Activated CD4-positive, CD25-positive, alpha-beta regulatory T cell (primary cell): ENCODE data around the gene CACNA1D.

Experiments used
- DNase-seq, 4 experiments: peaks; one replicate each; lab custom pipeline; 2025; lab: John Stamatoyannopoulos, UW

Gene CACNA1D

DNA sequence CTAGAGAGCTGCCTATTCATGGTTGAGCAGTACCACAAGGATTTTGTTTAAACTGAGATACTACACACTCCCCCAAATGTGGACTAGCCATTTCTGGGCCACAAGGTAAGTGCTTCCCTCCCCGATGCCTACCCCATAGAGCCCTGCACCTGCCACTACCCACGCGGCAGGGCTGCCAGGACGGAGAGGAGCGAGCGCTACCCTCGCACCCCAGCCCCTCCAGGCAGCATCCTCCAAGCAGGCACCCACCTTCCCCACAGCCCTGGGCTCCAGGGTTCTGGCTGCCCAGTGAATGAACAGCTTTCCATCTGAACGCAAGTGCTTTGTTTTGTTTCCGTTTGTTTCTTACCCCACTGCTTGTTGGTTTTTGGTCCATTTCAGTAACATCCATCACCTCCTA is 292.6 kb downstream of the CACNA1D start:
- no peak for DNase-seq

DNA sequence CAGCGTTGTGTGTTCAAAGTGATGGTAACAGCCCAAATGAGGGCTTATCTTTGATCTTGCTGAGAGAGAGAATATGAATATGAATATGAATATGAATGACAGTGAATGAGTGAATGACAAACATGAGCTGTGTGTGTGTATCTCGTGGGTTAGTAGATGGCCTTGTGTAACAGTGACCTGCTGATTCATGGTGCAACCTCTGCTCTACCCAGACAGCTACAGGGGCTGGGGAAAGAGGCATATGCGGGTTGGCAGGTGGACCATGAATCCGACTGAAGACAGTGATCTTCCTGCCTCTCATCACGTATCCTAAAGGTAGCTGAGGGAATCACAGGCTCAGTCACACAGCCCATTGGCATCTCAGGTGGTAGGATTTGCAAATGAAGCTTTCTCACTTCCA is 293.6 kb downstream of the CACNA1D start:
- no peak for DNase-seq

DNA sequence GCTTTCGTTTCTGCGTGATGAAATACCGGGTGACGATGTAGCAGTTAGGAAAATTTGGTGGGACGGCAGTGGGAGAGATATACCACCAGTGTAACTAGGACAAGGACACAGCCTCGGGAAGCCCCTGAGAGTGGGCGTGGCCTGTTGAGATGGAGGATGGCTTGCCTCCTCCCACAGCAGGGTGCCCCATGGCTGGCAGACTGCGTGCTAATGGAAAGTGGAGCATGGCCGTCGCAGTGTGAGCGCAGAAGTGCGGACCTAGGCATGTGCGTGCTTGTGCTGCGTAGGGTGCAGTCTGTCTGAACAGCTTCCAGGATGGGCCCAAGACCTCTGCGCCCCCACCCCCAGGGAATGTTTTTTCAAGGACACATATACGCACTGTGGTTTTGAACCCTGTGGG is 295.0 kb downstream of the CACNA1D start:
- DNase-seq = no peak

DNA sequence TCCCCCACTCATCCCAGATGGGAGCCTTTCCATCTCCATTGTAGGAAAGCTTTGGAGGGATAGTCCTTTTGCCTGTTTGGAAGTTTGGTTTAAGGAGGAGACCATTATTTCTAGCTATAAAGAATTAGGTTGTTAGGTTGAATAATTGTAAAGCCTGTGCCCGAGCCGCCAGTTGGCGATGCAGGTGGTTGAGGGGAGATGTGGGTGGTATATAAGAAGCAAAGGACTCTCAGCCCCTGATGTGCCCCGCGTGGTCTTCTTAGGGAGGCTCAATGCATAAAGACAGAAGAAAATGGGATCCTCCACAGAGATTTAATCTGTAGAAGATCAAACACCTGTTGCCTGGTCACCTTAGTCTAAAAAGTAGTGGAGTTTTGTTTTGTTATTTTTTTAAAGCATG is 296.1 kb downstream of the CACNA1D start:
- no peak for DNase-seq

DNA sequence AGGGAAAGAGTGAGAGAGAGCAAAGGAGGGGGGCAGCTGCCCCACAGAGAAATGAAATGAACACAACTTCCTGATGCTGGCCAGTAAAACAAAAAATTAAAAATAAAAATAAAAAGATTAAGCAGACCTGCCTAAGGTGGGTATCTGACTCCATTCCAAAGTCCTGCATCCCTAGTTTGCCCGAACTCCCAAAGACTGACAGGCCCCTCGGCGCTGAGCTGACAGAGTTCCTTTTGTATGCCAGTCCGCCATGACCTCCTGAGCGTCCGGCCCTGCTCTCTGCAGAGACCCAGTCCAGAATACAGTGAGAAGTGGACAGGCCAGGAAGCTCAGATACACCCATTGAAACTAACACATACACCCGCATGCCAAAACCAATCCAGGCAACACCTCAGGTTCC is 296.9 kb downstream of the CACNA1D start:
- DNase-seq = no peak

DNA sequence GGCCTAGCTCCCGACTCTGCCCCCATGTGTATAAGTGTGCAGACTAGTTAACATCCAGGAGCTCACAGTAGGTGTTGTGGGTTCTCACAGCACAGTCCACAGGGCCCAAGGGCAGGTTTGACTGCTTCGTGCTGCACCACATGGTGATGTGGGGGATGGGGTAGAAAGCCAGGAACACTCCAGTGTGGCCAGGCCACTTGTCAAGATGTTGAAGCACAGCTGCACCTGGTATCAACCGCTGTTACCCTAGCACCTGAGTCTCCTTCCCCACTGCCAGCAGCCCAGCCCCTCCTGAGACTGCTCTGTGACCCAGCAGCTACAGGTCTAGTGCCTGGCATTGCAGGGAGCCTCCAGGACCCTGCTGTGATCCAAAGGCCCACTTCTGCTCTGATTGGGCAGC is 298.5 kb downstream of the CACNA1D start:
- DNase-seq = no peak

DNA sequence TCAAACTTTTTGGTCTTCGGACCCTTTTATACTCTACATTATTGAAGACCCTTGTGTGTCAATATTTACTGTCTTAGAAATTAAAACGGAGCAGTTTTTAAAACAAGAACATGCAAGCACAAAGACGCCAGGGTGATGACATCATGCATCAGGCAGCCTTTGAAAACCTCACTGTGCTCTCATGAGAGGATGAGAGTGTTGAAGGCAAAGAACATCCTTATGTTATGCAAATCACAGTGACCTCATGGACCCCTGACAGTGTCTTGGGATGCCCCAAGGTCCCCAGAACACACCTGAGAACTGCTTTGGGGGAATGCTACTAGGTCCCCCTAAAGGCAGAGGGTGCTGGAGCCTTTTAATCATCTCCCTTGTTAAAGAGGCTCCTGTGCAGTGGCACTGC is 300.2 kb downstream of the CACNA1D start:
- DNase-seq = no peak

DNA sequence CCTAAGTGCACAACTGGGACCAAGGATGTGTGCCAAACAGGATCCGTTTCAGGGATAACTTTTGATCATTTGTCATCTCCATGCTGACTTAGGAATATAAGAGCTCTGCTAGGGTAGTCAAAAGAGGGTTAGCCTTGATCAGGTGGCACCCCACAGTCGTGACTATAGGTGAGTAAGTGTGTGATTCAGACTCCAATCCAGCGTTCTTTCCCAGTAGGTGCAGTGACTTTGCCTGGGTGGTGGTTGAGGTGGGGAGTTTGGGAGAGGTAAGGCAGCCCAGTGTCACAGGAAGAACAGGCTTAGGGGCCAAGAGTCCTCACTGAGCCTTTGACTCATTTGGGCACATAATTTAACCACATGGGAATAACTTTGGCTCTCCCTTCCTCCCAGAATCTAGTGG is 300.8 kb downstream of the CACNA1D start:
- no peak for DNase-seq

DNA sequence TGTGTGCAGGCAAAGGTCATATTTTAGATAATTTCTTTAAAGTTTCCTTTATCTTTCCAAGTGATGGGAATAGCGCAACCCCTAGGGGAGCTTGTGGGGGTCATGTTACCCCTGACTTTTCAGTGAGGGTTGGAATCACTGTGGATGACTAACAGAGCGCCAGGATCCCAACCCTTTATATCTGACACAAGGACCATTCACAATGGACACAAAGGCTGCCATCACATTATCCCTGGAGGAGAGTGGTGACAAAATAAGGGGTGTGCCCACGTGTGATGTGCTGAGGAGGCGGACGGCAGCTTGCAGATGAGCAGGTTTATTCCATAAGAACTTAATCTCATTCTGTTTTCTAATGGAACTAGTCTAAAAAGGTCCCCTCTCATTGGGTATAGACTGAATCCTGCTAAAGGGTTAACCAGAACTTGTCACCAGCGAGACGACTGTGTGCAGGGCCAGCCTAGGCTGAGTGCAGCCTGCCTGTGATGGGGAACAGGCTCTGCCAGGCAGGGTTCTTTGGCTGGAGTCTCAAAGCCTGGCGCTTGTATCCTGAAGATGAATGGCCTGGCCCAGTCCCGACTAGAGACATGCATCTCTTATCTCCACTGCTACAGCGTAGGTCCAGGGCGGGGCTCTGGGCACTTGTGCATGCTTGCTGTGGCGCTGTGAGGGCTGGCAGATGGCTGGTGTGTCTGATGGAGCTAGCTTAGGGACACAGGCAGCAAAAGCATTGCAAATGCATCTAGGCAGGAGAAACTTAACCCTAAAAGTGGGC is 301.6 kb downstream of the CACNA1D start:
- DNase-seq = no peak

DNA sequence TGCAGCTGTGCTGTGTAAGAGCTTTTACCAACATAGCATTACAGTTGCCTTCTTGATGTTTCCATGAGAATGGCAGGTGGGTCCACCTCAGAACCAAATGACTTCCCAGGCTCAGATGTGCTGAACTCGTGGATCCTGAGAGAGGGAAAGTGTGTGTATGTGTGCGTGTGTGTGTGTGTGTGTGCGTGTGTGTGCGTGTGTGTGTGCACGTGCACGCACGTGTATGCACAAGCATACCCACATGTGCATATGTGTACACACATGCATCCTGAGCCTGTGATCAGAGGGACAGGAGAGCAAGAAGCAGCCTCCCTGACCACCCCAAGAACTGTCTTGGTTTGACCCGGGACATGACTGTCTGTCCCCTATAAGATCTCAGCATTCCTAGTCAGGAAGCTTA is 303.7 kb downstream of the CACNA1D start:
- no peak for DNase-seq

DNA sequence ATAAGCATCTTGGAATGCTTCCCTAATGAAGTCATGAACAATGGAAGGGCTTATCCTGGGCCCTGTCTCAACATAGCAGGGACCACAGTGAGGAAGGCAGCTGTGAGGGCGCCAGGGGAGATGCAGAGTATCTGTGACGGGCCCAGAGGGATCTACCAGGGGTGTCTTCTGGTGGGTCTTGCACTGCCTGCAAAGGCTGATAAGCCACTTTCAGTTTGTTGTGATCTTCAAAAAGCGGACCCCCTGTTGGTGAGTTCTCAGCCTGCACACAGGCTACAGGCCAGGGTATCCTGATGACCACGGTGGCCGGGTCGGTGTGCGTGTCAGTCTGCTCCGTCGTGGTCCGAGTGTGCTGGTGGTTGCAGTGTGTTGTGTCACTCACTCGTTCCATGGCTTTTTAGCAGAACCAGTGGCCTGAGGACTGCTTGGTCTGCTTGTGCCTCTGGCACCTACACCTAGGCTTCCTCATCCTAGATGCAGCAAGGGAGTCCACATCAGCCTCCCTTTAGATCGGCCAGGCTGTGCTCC is 305.0 kb downstream of the CACNA1D start:
- no peak for DNase-seq

DNA sequence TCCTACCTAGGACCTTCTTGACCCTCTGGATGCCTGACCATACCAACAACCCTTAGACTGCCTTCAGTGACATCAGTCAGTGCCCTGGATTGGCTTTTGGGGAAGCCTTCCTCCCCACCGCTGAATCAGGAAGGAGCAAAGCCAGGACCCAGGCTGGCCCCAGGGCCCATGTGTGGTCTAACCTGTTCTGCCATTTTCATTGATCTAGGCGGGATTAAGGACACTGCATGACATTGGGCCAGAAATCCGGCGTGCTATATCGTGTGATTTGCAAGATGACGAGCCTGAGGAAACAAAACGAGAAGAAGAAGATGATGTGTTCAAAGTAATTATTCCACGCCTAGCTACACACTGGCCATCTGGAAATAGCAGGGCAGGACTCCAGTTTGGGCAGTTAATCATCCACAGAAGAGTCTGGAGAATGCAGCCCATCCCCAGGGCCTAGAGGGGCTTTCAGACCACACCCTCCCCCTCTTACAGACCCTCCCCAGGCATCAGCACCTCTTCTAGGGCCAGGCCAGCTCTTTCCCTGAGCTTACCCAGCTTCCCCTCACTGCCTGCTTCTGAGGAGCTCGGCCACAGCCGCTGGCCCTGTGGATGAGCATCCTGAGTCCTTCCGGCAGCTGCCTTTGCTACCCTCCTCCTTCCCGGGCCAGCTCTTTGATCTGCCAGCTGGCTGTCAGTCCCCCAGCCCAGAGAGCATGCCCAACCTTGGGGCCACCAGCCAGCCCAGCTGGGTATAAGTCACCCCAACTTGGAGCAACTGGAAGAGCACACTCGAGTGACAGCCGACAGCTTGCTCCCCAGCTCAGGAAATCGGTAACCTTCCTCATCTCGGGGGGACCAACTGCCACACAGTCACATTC is 305.9 kb downstream of the CACNA1D start:
- DNase-seq = no peak

DNA sequence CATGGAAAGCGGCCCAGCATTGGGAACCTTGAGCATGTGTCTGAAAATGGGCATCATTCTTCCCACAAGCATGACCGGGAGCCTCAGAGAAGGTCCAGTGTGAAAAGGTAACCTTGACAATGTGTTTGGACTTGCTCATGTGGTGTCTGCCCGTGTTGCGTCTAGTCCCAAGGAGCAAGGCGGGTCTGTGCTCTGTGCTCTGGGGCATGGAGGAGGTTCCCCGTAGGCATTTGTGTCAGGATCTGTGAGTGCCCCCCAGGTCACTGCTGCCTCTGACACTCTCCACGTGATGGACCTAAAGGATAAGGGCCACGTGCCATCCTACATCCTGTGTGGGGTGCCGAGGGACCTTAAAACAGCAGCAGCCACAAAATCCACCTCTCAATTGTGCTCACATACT is 306.9 kb downstream of the CACNA1D start:
- DNase-seq = no peak

DNA sequence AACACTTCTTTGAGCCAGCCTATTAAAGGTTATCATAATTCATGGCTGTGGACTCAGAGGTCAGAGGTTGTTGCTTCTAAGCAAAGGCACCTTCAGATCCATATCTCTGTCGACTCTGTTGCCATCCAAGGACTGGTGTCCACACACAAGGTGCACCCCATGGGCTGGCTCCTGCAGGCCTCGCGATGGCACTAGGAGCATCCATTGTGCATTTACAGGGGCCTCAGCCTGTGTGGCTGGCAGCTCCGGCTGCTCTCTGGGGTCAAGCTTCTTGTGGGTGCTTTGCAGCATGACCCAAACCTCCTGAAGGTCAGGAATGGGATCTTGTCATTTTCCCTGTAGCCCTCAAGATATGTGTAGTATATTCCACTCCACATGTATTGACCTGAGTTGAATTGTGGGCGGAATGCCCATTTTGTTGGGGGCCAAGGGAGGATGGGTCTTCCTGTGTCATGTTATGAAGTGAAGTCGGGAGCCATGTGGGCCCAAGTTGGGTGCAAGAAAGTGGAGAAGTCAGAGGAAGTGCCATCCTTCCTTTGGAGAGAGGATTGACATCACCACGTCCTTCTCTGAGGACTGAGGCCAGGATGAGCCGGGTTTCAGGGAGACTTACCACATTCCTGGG is 308.0 kb downstream of the CACNA1D start:
- DNase-seq = no peak

DNA sequence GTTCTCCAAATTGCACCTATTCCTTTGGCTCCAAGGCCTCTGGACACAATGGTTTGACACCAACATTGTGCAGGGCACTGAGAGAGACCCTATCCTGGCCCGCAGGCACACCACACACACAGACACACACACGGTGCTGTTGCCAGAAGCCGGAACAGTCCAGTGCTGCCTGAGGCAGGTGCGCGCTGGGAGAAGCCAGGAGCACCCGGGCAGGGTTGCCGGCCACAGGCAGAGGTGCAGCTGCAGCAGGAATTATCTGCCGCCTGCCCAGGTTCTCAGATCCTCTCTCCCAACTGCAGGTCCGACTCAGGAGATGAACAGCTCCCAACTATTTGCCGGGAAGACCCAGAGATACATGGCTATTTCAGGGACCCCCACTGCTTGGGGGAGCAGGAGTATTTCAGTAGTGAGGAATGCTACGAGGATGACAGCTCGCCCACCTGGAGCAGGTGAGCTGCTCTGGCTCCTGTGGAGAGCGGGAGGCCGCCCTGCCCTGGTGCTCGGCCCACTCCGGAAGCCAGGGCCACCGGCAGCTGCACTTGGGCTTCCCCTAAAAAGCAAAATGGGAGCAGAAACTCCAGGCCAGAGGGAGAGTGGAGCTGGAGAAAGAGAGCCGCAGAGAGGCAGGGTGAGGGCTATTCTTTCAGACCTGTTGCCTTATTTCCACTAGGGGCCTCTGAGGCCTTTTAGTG is 308.9 kb downstream of the CACNA1D start:
- no peak for DNase-seq

DNA sequence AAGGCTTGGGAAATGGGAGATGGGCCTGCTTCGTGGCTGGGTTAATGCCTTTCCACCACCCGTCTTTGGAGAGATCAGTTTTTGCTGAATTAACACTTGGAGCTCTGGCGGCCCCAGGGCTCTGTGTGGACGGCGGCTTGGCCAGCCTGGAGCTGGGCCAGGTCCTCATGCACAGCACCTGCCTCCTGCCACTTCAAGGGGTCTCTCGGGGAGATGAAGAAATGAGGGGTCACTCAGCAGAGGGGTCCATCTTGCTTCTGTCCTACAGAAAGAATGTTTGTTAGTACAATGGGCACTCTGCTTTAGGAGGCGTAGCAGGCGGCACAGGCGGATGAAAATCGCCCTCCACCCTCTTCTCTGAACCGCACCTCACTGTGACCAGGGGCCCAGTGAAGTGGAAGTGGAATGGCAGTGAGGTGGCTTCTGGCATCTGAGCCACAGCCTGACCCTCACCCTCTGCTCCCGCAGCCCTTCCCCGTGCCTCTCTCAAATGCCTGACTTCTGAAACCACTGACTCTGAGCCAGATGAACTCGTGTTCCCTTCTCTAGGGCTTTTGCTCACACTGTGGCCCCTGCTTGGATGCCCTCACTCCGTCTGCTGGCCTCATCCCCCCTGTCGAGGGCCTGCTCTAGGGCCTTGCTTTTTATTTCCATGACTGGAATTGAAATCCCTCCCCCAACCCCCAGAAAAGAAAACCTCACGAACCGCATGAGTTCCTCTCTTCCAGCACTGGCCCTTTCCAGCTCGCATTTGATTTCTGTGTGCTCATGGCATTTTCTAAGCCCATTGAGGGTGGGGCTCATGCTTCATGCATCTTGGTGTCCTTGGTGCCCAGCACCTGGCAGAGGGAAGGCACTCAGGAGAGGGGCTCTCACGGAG is 309.6 kb downstream of the CACNA1D start:
- DNase-seq = no peak

DNA sequence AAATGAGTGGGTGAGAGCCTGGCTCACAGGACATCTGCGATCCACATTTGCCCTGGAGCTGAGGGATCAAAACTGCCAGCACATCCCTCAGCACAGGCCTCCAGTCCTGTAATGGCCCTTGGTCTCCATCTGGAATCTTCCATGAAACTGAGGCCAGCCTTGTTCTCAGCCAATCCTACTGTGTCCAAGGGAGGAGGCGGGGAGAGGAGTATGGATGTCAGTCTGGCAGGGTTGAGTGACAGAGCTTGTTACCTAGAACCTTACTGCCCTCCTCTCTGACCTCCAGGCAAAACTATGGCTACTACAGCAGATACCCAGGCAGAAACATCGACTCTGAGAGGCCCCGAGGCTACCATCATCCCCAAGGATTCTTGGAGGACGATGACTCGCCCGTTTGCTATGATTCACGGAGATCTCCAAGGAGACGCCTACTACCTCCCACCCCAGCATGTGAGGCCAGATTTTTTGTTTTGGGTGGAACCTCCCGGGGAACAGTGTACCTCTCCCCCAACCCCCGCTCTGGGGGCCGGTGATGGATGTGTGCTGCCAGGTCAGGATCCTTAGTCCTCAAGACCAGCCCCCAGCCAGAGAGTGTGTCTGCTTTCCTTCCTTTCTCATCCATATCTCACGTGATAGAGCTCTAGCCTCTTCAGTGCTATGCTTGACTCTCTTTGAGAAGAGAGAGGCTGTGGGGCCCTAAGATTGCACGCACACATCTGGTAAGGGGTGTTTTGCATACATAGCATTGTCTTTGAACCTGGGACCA is 310.5 kb downstream of the CACNA1D start:
- DNase-seq = no peak

DNA sequence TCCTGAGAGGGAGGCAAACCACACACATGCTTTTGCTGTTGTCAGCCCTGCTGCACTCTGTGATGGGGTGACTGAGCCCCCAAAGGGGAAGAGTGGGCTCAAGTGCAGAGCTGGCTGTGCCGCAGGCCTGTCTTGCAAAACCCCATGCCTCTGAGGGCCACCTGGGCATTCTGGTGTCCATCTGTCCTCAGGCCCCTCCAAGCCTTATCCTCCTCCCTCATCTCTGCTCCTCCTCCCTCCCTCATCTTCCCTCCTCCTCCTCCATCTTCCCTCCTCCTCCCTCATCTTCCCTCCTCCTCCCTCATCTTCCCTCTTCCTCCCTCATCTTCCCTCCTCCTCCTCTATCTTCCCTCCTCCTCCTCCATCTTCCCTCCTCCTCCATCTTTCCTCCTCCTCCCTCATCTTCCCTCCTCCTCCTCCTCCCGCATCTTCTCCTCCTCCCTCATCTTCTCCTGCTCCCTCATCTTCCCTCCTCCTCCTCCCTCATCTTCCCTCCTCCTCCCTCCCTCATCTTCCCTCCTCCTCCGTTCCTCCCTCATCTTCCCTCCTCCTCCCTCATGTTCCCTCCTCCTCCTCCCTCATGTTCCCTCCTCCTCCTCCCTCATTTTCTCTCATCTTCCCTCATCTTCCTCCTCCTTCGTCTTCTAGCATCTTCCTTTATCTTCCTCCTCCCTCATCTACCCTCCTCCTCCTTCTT is 311.2 kb downstream of the CACNA1D start:
- no peak for DNase-seq
